ELR (cell line): ENCODE results near the gene GFRA1.
A peak's percentile ranks its signal among the peaks of the same experiment; 100 is the strongest.

Experiments
- DNase-seq: peaks from one replicate; pipeline ENCODE4 v3.0.0-alpha.2; 2015; ENCODE audit warnings: low read depth

The GFRA1 gene

DNA sequence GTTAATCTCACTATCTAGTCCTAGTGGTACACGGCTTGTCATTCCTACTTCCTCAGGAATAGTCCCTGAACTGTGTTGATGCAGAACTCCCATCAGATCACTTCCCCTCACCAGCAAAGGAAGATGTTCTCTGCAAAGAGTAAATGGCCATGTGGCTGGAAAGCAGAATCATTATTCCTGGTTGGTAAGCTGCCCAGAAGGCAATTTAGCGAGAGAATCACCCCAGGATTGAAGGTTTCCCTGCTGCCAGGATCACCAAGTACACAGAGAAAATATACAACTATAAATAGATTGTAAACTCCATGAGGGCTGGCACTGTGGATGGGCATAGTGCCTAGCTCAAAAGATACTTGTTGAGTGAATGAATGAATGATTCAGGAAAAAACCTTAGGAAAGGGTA lies 115.0 kb downstream of the GFRA1 start:
- DNase-seq: no peak

GRCh38 chr10:116157485-116157884 lies 115.5 kb downstream of the GFRA1 start:
- no peak for DNase-seq

- DNase-seq: no peak
Observed at GRCh38 chr10:116156819-116157218, 116.2 kb downstream of the GFRA1 start.

DNA sequence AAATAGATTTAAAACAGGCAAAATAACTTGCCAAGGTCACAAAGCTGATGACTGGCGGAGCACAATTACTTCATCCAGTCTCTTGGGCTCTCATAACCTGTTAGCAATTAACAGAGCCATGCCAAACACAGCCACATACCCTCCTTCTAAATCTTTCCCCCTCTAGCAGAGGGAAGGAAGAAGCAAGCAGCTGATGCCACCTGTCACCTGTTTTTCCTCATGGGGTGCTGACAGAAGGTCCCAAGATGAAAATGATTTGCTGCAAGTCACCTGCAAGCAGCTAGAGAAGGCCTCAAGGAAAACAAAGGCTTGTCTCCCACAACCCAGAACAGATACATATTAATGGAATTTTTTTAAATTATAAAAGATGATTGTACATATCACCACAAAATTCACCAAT lies 117.8 kb downstream of the GFRA1 start:
- DNase-seq: no peak

- no peak for DNase-seq
Observed at GRCh38 chr10:116154651-116155050, 118.4 kb downstream of the GFRA1 start.

DNA sequence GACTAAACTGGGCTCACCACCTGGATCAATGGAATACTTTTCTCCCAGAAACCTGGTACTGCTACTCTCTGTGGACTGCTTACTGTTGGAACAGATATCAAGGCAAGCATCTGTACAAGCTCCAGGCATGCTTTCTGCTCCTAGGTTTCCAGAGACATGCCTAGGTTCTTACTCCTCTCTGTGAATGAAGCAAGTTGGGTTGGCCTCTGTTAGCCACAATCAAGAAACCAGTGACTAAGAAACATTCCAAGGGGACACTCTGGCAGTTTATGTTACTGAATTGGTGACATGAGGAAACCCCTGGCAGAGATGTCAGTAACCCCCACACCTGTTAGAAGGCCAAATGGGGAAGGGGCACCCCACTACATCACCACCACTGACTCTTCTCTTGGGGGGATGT lies 121.9 kb downstream of the GFRA1 start:
- DNase-seq: peak; percentile 2

- no peak for DNase-seq
Observed at GRCh38 chr10:116150606-116151005, 122.4 kb downstream of the GFRA1 start.

DNA sequence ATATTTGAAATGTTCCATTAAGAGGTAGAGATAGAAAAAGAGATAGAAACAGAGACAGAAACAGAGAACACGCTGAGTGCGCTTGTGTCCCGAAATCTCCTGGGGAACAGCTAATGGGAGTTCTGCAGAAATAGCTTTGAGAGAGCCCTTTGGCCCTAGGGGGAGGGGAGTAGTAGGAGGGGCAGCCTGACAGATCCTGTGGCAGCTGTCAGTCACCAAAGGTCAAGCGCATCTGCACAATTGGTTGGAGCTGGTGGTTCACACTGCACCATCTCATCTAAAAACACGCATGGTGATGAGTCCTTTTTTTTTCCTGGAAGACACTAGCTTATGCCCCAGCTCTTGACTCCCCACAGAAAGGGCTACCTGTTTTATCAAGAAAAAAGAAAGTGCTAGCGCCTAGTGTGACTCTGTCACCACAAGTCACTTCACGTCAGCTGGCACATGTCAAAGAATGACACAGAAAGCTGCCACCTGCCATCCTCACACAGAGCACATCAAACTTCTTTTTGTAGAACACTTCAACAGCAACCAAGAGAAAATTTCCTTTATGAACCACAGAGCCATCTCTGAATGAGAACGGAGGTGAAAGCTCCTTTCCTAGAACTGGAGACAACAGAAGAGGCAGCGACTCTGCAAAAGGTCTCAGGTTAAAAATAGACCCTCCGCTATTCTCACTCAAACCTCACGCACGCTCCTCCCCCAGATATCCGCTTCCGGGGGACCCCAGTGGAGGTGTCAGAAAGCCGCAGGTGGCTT lies 125.7 kb downstream of the GFRA1 start:
- no peak for DNase-seq

DNA sequence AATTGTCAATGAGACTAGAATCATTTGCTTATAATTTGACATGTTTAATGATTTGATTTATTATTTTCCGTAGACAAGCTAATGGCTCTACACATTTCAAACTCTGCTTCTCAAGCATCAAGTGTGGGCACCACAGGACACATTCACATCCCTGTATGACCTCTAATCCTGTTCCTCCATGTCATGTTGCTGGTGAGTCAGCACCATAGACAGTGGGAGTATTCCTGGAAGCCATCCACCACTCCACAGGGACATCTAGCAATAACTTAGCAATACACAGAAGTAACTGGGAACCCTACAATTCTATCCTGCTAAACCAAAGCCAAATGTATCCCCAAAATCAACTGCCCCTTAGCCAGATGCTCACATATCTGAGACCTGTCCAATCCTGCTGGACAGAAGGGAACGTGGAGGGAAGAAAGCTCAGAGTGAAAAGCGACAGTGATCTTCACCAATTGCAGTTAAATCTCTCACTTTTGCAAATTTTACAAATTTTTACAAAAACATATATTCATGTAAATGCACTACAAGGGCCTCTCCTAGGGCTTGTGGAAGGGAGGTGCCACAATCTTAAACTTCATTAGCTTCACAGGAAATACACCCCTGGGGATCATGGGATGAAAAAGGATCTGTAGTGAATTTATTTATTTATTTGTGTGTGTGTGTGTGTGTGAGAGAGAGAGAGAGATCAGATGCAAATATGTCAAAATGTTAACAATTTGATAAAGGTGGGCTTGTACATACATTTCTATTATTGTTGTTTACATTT lies 126.5 kb downstream of the GFRA1 start:
- peak; percentile 10 for DNase-seq

- no peak for DNase-seq
Observed at GRCh38 chr10:116143673-116144222, 129.3 kb downstream of the GFRA1 start.

DNA sequence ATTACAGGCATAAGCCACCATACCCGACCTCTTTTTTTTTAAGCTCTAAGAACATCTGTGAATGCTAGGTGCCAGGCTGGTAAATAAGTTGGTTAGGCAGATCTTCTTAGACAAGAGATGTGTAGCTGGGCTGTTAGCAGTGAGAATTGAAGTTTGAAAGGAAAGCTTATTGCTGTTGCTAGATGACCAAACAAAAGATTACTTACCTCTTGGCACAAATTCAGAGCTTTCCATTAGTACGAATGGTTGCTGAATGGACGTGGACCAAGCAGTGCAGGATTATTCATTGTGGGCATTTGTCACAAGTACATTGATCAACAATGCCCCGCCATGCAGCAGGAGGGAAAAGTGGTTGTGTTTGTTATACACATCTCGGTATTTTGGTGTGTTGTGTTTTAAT lies 131.2 kb downstream of the GFRA1 start:
- DNase-seq: no peak

DNA sequence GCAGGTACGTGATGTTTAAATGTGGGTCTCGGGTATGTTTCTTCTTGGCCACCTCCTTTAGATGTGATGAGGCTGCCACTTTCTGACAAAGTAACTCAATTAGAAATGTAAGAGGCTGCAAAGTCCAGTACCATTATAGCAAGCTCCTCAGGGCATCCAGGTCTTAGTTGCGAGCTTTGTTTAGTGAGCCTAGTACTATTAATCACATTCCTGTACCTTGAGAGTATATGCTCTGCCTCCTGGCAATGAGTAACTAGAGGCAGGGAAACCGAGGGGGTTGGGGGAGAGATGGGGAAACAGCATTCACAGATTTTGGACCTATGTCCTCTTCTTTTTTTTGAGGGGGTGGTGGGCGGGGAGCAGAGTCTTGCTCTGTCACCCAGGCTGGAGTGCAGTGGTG lies 131.8 kb downstream of the GFRA1 start:
- no peak for DNase-seq

DNA sequence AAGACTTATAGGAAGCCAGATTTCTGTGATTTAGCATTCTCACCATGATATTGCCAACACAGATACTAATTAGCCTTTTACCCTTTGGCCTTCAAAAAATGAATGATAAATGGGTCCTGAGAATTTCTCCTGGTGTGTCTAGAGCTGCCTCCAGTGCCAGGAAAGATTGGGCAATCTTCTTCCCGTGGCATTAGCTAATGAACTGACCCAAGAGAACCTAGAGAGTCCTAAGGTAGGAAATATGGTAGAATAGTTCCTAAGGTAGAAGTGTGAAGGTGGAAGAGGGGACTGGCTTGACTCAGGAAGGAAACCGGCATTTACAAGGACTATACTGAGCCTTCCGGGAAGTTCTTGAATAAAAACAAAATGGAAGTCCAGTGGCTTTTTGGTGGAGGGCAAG lies 133.1 kb downstream of the GFRA1 start:
- DNase-seq: no peak

GRCh38 chr10:116138897-116139296 lies 134.1 kb downstream of the GFRA1 start:
- DNase-seq: no peak

GRCh38 chr10:116136261-116136660 lies 136.7 kb downstream of the GFRA1 start:
- DNase-seq: no peak

DNA sequence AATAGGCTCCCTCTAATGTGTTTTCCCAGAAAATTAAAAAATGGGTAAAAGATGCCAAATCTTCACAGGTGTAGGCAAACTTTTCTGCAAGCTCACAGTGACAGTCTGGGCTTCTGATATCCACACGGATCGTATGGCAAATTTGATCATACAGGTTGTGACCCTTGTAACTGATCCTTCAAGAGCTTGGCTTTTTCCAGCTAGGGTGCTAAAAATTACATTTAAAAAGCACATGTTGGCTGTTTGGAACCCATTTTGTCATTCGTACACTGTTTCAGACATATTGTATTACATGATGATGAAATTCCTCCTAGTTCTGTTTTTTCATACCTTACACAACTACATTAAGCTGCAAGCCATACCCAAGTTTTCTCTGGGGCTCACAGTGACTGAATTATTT lies 138.7 kb downstream of the GFRA1 start:
- no peak for DNase-seq

- no peak for DNase-seq
Observed at GRCh38 chr10:116133634-116134033, 139.4 kb downstream of the GFRA1 start.

- DNase-seq: no peak
Observed at GRCh38 chr10:116132780-116133399, 140.1 kb downstream of the GFRA1 start.

DNA sequence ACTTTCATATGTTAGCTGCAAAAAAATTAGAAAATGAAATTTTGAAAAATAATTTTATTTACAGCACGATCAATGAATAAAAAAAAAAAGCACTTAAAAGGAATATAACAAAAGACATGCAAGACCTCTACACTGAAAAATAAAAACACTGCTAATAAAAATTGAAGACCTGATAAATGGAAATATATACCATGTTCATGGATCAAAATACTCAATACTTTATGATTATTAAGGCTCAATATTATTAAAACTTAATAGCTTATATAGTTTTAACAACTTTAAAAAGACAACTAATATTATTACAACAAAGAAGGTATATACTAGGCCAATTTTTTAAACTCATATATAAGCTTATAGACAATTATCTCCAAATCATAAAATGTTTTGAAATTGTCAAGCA lies 143.0 kb downstream of the GFRA1 start:
- DNase-seq: no peak

DNA sequence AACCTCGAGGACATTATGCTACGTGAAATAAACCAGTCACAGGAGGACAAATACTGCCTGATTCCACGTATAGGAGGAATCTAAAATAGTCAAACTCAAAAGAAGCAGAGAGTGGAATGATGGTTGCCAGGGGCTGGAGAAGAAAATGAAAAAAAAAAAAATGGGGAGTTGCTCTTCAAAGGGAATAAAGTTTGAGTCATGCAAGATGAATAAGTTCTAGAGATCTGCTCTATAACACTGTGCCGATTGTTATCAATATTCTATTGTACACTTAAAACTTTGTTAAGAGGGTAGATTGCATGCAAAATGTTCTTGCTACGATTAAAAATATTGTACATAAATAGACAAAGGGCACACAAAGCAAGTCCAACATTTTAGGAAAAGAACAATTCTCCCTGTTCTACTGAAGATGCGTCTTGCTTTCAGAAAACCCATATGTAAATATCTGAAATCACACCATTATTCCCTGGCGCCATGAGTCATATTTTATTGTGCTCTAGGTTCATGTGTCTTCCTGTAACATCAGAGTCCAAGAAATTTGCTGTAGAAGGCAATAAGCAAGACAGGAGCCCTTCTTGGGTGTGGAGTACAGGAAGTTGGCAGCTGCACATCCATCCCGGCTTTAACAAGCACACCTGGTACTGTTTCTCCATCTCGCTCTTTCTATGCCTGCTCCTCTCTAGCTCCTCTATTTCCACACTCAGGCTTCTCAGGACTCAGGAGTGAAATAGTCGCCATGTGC lies 145.9 kb downstream of the GFRA1 start:
- DNase-seq: no peak

DNA sequence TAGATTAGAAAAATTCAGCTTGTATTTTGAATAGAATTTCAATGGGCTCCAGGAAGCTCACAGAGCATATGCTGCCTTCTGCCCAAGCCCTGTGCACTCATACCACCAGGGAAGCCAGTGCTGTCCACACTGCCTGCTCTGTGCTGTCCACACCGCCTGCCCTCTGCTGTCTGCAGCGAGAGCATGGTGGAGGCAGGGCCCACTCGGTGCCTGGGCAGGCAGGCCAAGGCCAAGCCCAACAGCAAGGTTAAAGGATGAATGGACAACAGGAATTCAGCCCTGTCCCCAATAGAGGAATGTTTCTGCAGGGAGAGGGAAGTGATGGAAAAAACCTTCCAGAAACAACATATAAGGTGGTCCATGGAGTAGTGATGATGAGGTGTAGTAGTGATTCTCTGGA lies 146.8 kb downstream of the GFRA1 start:
- DNase-seq: no peak

GRCh38 chr10:116125180-116125579 lies 147.8 kb downstream of the GFRA1 start:
- DNase-seq: no peak
